Transverse colon (tissue), 4 donors: ENCODE results near the gene AOPEP. TPM values are rescaled to one million over a fixed set of nuclear protein-coding genes. Genes with fewer than 3 reads are reported as not detected.

ENCODE experiments used
- DNase-seq: peaks from one replicate; pipeline ENCODE4 v3.0.0-alpha.2; 2019
- H3K27ac ChIP-seq, 4 donors: fragments of 200-600 bp; sonication (generic); 2 replicates each; pipeline ENCODE4 v1.5.1; 2016 to 2018; ENCODE audit warnings: inconsistent platforms in 4 of 4
- H3K27me3 ChIP-seq: fragments of 200-600 bp; sonication (generic); 2 replicates; pipeline ENCODE4 v1.5.1; 2017; ENCODE audit warnings: inconsistent platforms
- H3K36me3 ChIP-seq, 4 donors: fragments of 200-600 bp; sonication (generic); 2 replicates each; pipeline ENCODE4 v1.5.1; 2017 to 2019; ENCODE audit warnings: inconsistent platforms in 4 of 4
- H3K4me1 ChIP-seq, 4 donors: fragments of 200-600 bp; sonication (generic); 2 replicates each; pipeline ENCODE4 v1.5.1; 2017 to 2020; ENCODE audit warnings: inconsistent platforms in 4 of 4
- H3K4me3 ChIP-seq, 4 donors: fragments of 200-600 bp; sonication (generic); 1 replicate in 1 of 4; 2 replicates in 3 of 4; pipeline versions ENCODE4 v1.5.1 to v1.6.1; 2017 to 2019; ENCODE audit warnings: inconsistent platforms in 4 of 4
- H3K9me3 ChIP-seq, 2 donors: fragments of 200-600 bp; sonication (generic); 2 replicates each; pipeline ENCODE4 v1.5.1; 2017 to 2019; ENCODE audit warnings: inconsistent platforms in 2 of 2
- EP300 ChIP-seq: sonication (generic); formaldehyde crosslinking; IDR thresholded peaks from one replicate; pipeline ENCODE4 v1.6.1; 2017; ENCODE audit warnings: antibody characterized with exemption, low read depth
- POLR2A ChIP-seq: fragments of 450-650 bp; IDR thresholded peaks from one replicate; pipeline ENCODE4 v1.6.1; 2016; ENCODE audit warnings: antibody characterized with exemption, mild to moderate bottlenecking, moderate library complexity
- POLR2AphosphoS5 ChIP-seq, 3 donors: sonication (generic); formaldehyde crosslinking; IDR thresholded peaks; one replicate each; pipeline ENCODE4 v1.6.1; 2016; ENCODE audit warnings: antibody characterized with exemption in 3 of 3
- WGBS, 2 donors: methylation state at CpG; one replicate each; pipeline ENCODE4 v1.1.5; 2018; ENCODE audit warnings: low coverage in 1 of 2; 5-methylcytosine and 5-hydroxymethylcytosine counted together
- in situ Hi-C, 4 donors: fragments of 200-750 bp; cut with MboI; loops; one replicate each; pipeline versions ENCODE4 v1.15.0 to v1.15.1; 2017; ENCODE audit warnings: low sequenced_read_pairs in 3 of 4, low pct_ligation_motif_present in 1 of 4, low pct_unique_long_range_greater_than_20kb in 1 of 4
- intact Hi-C: fragments of 100-400 bp; cut with DNase I; formaldehyde crosslinking; loops from one replicate; pipeline ENCODE4 v1.15.1; 2023; ENCODE audit warnings: low total_unique reads
- total RNA-seq, 4 donors: library from RNA; depleted of rRNA; stranded (reverse); fragments of >200 nt; gene quantifications; one replicate each; pipeline ENCODE4 v1.1.0, GENCODE V29; 2016
- TF ChIP-seq, protein P1 (sequence below), 5 experiments: fragments of 200-600 bp in 3 of 5; fragments of 450-650 bp in 2 of 5; sonication (generic) in 3 of 5; IDR thresholded peaks; 1 replicate in 2 of 5; 2 replicates in 3 of 5; pipeline ENCODE4 v1.5.1; 2016 to 2017; ENCODE audit warnings: antibody characterized with exemption in 5 of 5, inconsistent platforms in 3 of 5, mild to moderate bottlenecking in 2 of 5, moderate library complexity in 1 of 5

The AOPEP gene
- total RNA-seq, 4 donors from 2014 or later = 53.0 to 129 (median 92.7) TPM

DNA sequence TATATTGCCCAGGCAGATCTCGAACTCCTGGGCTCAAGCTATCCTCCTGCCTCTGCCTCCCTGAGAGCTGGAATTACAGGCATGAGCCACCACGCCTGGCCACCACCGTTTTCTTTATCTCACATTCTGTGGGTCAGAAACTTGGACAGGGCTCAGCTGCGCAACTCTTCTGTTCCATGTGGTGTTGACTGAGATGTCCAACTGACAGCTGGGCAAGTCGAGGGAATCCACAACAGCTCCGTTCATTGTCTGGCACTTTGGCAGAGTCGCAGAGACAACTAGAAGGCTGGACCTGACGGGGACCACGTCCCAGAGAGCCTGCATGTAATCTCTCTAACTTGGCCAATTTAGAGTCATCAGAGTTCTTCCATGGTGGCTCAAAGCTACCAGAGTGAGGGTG lies 36.2 kb upstream of the AOPEP start:
- Histone ChIP-seq H3K9me3 (no peaks in the 10 kb centered on the region), H3K27me3 (no peaks in the 10 kb centered on the region), H3K36me3 (no peaks in the 10 kb centered on the region), H3K4me1 (no peaks in the 10 kb centered on the region), H3K4me3 (no peak overlapping the region), H3K27ac (no peak overlapping the region)
- in situ Hi-C loops = no loop called here
- intact Hi-C loops = no loop called here
- 83 to 87% methylated on average over 2 to 9 of the region's 9 CpGs for WGBS, 2 donors
- no peak for DNase-seq
- TF ChIP-seq POLR2AphosphoS5 (IDR thresholded peaks at IDR 0.05) = no peak
- TF ChIP-seq, protein P1, sequence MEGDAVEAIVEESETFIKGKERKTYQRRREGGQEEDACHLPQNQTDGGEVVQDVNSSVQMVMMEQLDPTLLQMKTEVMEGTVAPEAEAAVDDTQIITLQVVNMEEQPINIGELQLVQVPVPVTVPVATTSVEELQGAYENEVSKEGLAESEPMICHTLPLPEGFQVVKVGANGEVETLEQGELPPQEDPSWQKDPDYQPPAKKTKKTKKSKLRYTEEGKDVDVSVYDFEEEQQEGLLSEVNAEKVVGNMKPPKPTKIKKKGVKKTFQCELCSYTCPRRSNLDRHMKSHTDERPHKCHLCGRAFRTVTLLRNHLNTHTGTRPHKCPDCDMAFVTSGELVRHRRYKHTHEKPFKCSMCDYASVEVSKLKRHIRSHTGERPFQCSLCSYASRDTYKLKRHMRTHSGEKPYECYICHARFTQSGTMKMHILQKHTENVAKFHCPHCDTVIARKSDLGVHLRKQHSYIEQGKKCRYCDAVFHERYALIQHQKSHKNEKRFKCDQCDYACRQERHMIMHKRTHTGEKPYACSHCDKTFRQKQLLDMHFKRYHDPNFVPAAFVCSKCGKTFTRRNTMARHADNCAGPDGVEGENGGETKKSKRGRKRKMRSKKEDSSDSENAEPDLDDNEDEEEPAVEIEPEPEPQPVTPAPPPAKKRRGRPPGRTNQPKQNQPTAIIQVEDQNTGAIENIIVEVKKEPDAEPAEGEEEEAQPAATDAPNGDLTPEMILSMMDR (IDR thresholded peaks at IDR 0.05) = no peak
- no peak for TF ChIP-seq EP300
- no peak for TF ChIP-seq POLR2A

DNA sequence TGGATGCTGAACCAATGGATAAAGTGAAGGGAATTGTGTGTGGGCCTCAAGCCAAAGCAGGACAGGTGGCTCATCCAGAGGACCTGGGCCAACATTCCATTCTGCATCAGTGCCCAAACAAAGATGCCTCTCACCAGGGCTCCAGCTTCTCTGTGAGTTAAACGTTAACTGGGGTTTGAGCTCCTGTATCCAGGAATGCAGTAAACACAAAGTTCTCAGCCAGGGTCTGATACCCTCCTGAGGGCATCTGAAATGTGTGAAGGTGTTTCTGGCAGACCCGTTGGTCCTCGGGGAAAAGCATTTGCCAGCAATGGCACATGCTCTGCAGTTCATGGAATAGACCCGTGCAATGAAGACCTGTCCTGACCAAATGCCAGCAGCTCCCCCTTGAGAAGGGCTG lies 33.9 kb upstream of the AOPEP start:
- 43% methylated on average over 4 of the region's 4 CpGs; no CpG with 5 or more reads in 1 of the 2 donors for WGBS, 2 donors
- in situ Hi-C loops (no loop called here), intact Hi-C loops (no loop called here)
- Histone ChIP-seq H3K27me3 (no peaks in the 10 kb centered on the region), H3K4me3 (no peak overlapping the region), H3K36me3 (no peaks in the 10 kb centered on the region), H3K4me1 (no peaks in the 10 kb centered on the region), H3K9me3 (no peaks in the 10 kb centered on the region), H3K27ac (no peak overlapping the region)
- no peak for DNase-seq
- TF ChIP-seq POLR2AphosphoS5 (IDR thresholded peaks at IDR 0.05) = no peak
- TF ChIP-seq EP300 = no peak
- no peak for TF ChIP-seq POLR2A
- TF ChIP-seq, protein P1 (IDR thresholded peaks at IDR 0.05) = no peak

DNA sequence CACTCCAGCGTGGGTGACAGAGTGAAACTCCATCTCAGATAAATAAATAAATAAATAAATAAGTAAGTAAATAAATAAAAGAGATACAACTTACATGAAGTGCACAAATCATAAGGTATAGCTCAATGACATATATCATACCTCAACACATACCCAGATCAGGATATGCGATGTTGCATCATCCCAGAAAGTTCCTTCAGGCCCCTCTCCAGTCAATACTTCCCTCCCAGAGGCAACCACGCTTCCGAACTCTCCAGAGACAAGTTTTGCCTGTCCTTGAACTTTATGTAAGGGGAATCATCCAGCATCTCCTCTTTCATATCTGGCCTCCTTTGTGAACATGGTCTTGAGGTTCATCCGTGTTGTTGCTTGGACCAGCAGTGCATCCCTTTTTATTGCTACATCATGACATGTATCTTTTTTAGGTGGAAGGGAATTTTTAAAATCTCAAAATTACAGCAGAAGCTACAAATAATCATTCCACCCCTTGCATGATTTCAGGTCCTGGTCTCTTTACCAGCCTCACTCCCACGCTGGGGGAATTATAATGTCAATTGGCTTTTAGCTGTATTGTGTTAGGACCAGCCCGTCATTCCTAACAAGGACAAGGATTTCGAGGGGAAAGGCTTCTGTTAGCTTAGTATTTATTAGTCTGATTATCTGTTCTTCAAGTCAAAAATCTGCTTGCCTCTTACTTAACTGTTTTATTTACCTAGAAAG lies 32.9 kb upstream of the AOPEP start:
- Histone ChIP-seq H3K4me3 (no peak overlapping the region), H3K27me3 (no peaks in the 10 kb centered on the region), H3K27ac (no peak overlapping the region), H3K4me1 (no peaks in the 10 kb centered on the region), H3K9me3 (no peaks in the 10 kb centered on the region), H3K36me3 (no peaks in the 10 kb centered on the region)
- DNase-seq = no peak
- WGBS, 2 donors = 77 to 80% methylated on average over 7 to 8 of the region's 8 CpGs
- intact Hi-C loops = no loop called here
- TF ChIP-seq EP300 (no peak), POLR2AphosphoS5 (IDR thresholded peaks at IDR 0.05) (no peak), POLR2A (no peak)
- TF ChIP-seq, protein P1 (IDR thresholded peaks at IDR 0.05) = no peak
- in situ Hi-C loops = no loop called here

DNA sequence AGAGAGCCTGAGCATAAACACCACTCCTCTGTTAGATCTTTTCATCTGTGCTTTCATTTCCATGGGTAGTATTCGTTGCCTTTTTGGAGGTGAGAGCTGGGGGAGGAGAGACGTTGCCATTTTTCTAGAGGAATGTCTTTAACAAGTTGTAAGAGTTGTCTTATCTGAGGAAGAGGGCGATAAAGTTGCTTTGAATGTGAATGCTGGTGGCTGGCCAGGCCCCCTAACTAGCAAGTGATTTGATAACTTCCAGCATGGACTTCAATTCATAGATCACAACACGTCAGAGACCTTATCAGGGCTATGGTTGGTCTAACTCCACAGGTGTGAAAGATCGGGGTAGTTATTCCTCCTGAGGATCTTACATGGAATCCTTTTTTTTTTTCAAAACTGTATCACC lies 30.0 kb upstream of the AOPEP start:
- 83 to 89% methylated on average over 5 of the region's 5 CpGs for WGBS, 2 donors
- Histone ChIP-seq H3K27me3 (no peaks in the 10 kb centered on the region), H3K4me3 (no peak overlapping the region), H3K9me3 (no peaks in the 10 kb centered on the region), H3K27ac (no peak overlapping the region), H3K4me1 (no peaks in the 10 kb centered on the region), H3K36me3 (no peaks in the 10 kb centered on the region)
- in situ Hi-C loops = no loop called here
- intact Hi-C loops = no loop called here
- no peak for DNase-seq
- TF ChIP-seq POLR2A (no peak), POLR2AphosphoS5 (IDR thresholded peaks at IDR 0.05) (no peak), EP300 (no peak)
- TF ChIP-seq, protein P1 (IDR thresholded peaks at IDR 0.05) = no peak
